ENCODE measurements around the gene AKR1B1. TPM values are rescaled to one million over a fixed set of nuclear protein-coding genes. Genes with fewer than 3 reads are reported as not detected.

AKR1B1 gene
- total and polyA plus RNA-seq, 2 of the 13 experiments (the other 11 are each of a cell fraction or from before 2014, with no cell fraction given) = 89.9 to 133 TPM

DNA sequence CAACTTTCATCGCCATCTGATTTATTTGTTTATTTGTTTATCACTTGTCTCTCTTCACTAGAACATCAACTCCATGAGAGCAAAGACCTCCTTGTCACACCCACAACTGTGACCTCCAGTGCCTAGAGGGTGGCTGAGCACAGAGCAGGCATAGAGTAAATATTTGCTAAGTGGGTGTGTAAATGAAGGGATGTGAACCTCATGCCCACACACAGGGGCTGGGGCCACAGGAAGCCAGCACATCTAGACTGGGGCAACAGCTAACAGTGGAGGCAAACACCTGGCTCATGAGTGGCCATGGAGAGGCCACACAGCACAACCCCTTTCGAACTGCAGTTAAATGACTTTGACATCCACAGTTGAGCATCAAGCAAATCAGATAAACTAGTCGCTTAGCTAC lies 39.8 kb downstream of the AKR1B1 start (continued):
- peak; percentile 87 for TF ChIP-seq ARID5B (CRISPR knock-in tag; IDR thresholded peaks at IDR 0.05)
- no peak for TF ChIP-seq GATA4 (IDR thresholded peaks at IDR 0.05; ENCODE audit: borderline replicate concordance, low read depth)
- no peak for TF ChIP-seq NCOA5 (CRISPR knock-in tag; IDR thresholded peaks at IDR 0.05)
- no peak for TF ChIP-seq KLF11 (CRISPR knock-in tag; IDR thresholded peaks at IDR 0.05)
- TF ChIP-seq PCBP2 (optimal IDR thresholded peaks at IDR 0.05; ENCODE audit: low read depth, low read length, poor library complexity, severe bottlenecking) = no peak
- peak; percentile 73; the same call in 1 of the 2 replicates for TF ChIP-seq HMG20A (CRISPR knock-in tag; IDR thresholded peaks at IDR 0.05; ENCODE audit: borderline replicate concordance)
- TF ChIP-seq GABPB1 (CRISPR knock-in tag; IDR thresholded peaks at IDR 0.05) = peak; percentile 41; the same call in 1 of the 2 replicates
- no peak for TF ChIP-seq KAT7 (CRISPR knock-in tag; IDR thresholded peaks at IDR 0.05; ENCODE audit: borderline replicate concordance)
- TF ChIP-seq ZNF780A (CRISPR knock-in tag; IDR thresholded peaks at IDR 0.05) = no peak
- TF ChIP-seq ZMAT3 (CRISPR knock-in tag; conservative IDR thresholded peaks at IDR 0.05) = no peak
- TF ChIP-seq, protein P1, sequence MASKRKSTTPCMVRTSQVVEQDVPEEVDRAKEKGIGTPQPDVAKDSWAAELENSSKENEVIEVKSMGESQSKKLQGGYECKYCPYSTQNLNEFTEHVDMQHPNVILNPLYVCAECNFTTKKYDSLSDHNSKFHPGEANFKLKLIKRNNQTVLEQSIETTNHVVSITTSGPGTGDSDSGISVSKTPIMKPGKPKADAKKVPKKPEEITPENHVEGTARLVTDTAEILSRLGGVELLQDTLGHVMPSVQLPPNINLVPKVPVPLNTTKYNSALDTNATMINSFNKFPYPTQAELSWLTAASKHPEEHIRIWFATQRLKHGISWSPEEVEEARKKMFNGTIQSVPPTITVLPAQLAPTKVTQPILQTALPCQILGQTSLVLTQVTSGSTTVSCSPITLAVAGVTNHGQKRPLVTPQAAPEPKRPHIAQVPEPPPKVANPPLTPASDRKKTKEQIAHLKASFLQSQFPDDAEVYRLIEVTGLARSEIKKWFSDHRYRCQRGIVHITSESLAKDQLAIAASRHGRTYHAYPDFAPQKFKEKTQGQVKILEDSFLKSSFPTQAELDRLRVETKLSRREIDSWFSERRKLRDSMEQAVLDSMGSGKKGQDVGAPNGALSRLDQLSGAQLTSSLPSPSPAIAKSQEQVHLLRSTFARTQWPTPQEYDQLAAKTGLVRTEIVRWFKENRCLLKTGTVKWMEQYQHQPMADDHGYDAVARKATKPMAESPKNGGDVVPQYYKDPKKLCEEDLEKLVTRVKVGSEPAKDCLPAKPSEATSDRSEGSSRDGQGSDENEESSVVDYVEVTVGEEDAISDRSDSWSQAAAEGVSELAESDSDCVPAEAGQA (IDR thresholded peaks at IDR 0.05; ENCODE audit: low read depth) = no peak
- TF ChIP-seq, protein P1 (CRISPR knock-in tag; IDR thresholded peaks at IDR 0.05; ENCODE audit: borderline replicate concordance) = no peak
- TF ChIP-seq, protein P2, sequence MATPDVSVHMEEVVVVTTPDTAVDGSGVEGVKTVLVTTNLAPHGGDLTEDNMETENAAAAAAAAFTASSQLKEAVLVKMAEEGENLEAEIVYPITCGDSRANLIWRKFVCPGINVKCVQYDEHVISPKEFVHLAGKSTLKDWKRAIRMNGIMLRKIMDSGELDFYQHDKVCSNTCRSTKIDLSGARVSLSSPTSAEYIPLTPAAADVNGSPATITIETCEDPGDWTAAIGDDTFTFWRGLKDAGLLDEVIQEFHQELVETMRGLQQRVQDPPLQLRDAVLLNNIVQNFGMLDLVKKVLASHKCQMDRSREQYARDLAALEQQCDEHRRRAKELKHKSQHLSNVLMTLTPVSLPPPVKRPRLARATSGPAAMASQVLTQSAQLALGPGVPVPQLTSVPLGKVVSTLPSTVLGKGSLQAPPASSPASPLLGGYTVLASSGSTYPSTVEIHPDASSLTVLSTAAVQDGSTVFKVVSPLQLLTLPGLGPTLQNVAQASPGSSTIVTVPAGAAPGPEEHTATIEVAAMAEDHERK (CRISPR knock-in tag; IDR thresholded peaks at IDR 0.05; ENCODE audit: low read depth) = no peak
- no peak for TF ChIP-seq HES4 (CRISPR knock-in tag; IDR thresholded peaks at IDR 0.05; ENCODE audit: borderline replicate concordance)
- TF ChIP-seq MXD1 (CRISPR knock-in tag; IDR thresholded peaks at IDR 0.05) = no peak
- no peak for TF ChIP-seq CTCF (CRISPR knock-in tag; IDR thresholded peaks at IDR 0.05)
- TF ChIP-seq PHF8 (CRISPR knock-in tag; IDR thresholded peaks at IDR 0.05) = no peak
- no peak for TF ChIP-seq RCOR2 (CRISPR knock-in tag; IDR thresholded peaks at IDR 0.05)

Data from HepG2 (cell line).